Sigmoid colon (tissue), 4 donors: ENCODE results near the gene STIM2.

Source experiments
- POLR2AphosphoS5 ChIP-seq, 4 donors: sonication (generic); formaldehyde crosslinking; IDR thresholded peaks; one replicate each; pipeline ENCODE4 v1.6.1; 2017; ENCODE audit warnings: antibody characterized with exemption in 4 of 4
- TF ChIP-seq, protein P1 (sequence below), 4 experiments: fragments of 450-650 bp in 3 of 4; fragments of 200-600 bp in 1 of 4; IDR thresholded peaks; one replicate each; pipeline ENCODE4 v1.5.1; 2016 to 2019; ENCODE audit warnings: antibody characterized with exemption in 4 of 4, mild to moderate bottlenecking in 3 of 4, moderate library complexity in 2 of 4

DNA sequence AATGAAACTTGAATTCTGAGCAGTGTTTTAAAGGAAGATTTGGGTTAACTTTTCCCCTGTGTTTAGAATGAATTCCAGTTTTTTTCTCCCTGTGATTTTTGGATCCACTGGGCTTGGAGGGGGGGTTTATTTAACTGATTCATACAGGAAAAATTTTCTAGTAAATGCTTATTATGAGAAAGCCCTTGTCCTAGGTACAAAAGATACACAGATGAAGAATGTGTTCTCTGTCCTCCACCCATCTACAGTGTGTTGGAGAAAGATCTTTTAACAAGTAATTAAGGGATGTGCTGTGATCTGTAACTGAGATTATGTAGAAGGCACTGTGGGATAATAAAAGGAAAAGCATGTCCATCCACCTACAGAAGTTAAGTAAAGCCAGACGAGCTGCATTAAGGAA is 103.9 kb downstream of the STIM2 start:
- TF ChIP-seq, protein P1, sequence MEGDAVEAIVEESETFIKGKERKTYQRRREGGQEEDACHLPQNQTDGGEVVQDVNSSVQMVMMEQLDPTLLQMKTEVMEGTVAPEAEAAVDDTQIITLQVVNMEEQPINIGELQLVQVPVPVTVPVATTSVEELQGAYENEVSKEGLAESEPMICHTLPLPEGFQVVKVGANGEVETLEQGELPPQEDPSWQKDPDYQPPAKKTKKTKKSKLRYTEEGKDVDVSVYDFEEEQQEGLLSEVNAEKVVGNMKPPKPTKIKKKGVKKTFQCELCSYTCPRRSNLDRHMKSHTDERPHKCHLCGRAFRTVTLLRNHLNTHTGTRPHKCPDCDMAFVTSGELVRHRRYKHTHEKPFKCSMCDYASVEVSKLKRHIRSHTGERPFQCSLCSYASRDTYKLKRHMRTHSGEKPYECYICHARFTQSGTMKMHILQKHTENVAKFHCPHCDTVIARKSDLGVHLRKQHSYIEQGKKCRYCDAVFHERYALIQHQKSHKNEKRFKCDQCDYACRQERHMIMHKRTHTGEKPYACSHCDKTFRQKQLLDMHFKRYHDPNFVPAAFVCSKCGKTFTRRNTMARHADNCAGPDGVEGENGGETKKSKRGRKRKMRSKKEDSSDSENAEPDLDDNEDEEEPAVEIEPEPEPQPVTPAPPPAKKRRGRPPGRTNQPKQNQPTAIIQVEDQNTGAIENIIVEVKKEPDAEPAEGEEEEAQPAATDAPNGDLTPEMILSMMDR (IDR thresholded peaks at IDR 0.05) = no peak
- TF ChIP-seq POLR2AphosphoS5 (IDR thresholded peaks at IDR 0.05) = no peak
